Osteoblast (primary cell): Measurements from ENCODE around the gene USP2. TPM values are rescaled to one million over a fixed set of nuclear protein-coding genes. Genes with fewer than 3 reads are reported as not detected.

Source experiments
- DNase-seq: peaks from one replicate; pipeline ENCODE4 v3.0.0; 2011; ENCODE audit warnings: low spot score, mixed read lengths; ENCODE audit not compliant: insufficient read length; ENCODE audit errors: missing footprints
- H2AFZ ChIP-seq: 2 replicates; pipeline ENCODE4 v1.6.0; 2011; ENCODE audit warnings: mild to moderate bottlenecking, low read length
- H3K27ac ChIP-seq: 2 replicates; pipeline ENCODE4 v1.5.1; 2011; ENCODE audit warnings: mild to moderate bottlenecking, low read depth, low read length, moderate library complexity
- H3K27me3 ChIP-seq: 2 replicates; pipeline ENCODE4 v1.6.0; 2012; ENCODE audit warnings: mild to moderate bottlenecking, control low read depth, inconsistent platforms, low read length, moderate library complexity; ENCODE audit not compliant: insufficient read depth
- H3K36me3 ChIP-seq: 2 replicates; pipeline ENCODE4 v1.5.1; 2011; ENCODE audit warnings: mild to moderate bottlenecking, low read length, control low read depth, moderate library complexity; ENCODE audit not compliant: insufficient read depth
- H3K4me1 ChIP-seq: 2 replicates; pipeline ENCODE4 v1.5.1; 2011; ENCODE audit warnings: mild to moderate bottlenecking, low read length, control low read depth, moderate library complexity; ENCODE audit not compliant: insufficient read depth
- H3K4me2 ChIP-seq: 2 replicates; pipeline ENCODE4 v1.6.0; 2011; ENCODE audit warnings: mild to moderate bottlenecking, low read length; ENCODE audit not compliant: insufficient read depth
- H3K4me3 ChIP-seq: fragments of 200-600 bp; sonication (generic); 3 replicates; pipeline ENCODE4 v1.5.1; 2012; ENCODE audit warnings: mild to moderate bottlenecking, low read length, inconsistent platforms; ENCODE audit not compliant: insufficient read depth
- H3K79me2 ChIP-seq: 2 replicates; pipeline ENCODE4 v1.6.0; 2012; ENCODE audit warnings: mild to moderate bottlenecking, low read length, control low read depth, inconsistent platforms; ENCODE audit not compliant: insufficient read depth
- H3K9me3 ChIP-seq: 2 replicates; pipeline ENCODE4 v1.5.1; 2011; ENCODE audit warnings: low read depth, low read length, control low read depth
- H4K20me1 ChIP-seq: 2 replicates; pipeline ENCODE4 v1.6.0; 2012; ENCODE audit warnings: mild to moderate bottlenecking, low read length, control low read depth; ENCODE audit not compliant: insufficient read depth
- total RNA-seq: library from RNA; depleted of rRNA; stranded (reverse); fragments of >200 nt; gene quantifications from 2 replicates; pipeline ENCODE4 v1.2.3, GENCODE V29; 2012
- TF ChIP-seq, protein P1 (sequence below): IDR thresholded peaks from 2 replicates; pipeline ENCODE4 v1.5.1; 2011; ENCODE audit warnings: mild to moderate bottlenecking, low read depth, low read length, moderate library complexity; ENCODE audit errors: extremely low read depth

Gene USP2
- total RNA-seq, 1 donor: 0.36 TPM

DNA sequence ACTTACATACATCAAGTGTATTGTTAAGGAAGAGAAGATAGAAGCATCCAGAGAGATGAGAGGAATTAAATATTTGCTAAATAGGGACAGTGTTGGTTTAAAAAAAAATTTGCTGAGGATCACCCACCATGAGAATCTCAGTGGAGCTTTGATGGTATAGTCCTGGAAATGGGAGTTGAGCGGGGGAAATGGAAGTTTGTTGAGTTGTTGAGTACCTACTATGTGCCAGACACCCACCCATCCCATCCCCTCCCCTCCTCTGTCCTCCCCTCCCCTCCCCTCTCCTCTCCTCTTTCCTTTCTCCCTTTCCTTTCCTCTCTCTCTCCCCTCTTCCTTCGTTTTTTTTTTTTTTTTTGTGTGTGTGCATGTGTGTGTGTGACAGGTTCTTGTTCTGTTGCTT, 30.3 kb downstream of the USP2 start:
- DNase-seq: no peak
- no peaks in the 10 kb centered on the region for H4K20me1 ChIP-seq
- peaks cover 1% of the 10 kb centered on the region for H3K4me1 ChIP-seq
- no peak overlapping the region for H3K4me2 ChIP-seq
- H2AFZ ChIP-seq: no peak overlapping the region
- H3K4me3 ChIP-seq: no peak overlapping the region
- no peaks in the 10 kb centered on the region for H3K36me3 ChIP-seq
- H3K9me3 ChIP-seq: no peaks in the 10 kb centered on the region
- no peak overlapping the region for H3K27ac ChIP-seq
- H3K79me2 ChIP-seq: no peaks in the 10 kb centered on the region
- TF ChIP-seq, protein P1, sequence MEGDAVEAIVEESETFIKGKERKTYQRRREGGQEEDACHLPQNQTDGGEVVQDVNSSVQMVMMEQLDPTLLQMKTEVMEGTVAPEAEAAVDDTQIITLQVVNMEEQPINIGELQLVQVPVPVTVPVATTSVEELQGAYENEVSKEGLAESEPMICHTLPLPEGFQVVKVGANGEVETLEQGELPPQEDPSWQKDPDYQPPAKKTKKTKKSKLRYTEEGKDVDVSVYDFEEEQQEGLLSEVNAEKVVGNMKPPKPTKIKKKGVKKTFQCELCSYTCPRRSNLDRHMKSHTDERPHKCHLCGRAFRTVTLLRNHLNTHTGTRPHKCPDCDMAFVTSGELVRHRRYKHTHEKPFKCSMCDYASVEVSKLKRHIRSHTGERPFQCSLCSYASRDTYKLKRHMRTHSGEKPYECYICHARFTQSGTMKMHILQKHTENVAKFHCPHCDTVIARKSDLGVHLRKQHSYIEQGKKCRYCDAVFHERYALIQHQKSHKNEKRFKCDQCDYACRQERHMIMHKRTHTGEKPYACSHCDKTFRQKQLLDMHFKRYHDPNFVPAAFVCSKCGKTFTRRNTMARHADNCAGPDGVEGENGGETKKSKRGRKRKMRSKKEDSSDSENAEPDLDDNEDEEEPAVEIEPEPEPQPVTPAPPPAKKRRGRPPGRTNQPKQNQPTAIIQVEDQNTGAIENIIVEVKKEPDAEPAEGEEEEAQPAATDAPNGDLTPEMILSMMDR: no peak
- H3K27me3 ChIP-seq: peaks cover 18% of the 10 kb centered on the region

DNA sequence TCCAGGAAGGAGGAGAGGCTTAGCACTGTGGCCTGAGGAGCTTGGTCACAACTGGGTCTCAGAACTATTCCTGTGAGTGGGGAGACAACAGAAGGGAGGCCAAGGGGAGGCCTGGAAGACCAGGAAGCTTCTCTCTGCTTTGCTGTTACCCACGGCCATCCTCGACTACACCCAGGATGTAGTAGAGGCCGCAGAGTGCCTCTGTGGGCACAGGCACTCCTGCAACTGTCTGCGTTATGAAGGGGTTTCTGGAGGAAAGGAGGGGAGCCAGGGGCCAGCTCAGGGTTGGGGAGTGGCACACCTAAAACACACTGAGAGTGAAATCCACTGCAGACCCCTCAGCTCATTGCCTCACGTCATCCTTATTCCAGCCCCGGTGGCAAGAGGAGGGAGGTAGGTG, 31.2 kb downstream of the USP2 start:
- Histone ChIP-seq H2AFZ (no peak overlapping the region), H3K4me1 (no peaks in the 10 kb centered on the region), H4K20me1 (no peaks in the 10 kb centered on the region), H3K79me2 (no peaks in the 10 kb centered on the region), H3K4me3 (no peak overlapping the region), H3K27me3 (peaks cover 18% of the 10 kb centered on the region), H3K4me2 (no peak overlapping the region), H3K9me3 (no peaks in the 10 kb centered on the region), H3K36me3 (no peaks in the 10 kb centered on the region), H3K27ac (no peak overlapping the region)
- no peak for DNase-seq
- TF ChIP-seq, protein P1: no peak

DNA sequence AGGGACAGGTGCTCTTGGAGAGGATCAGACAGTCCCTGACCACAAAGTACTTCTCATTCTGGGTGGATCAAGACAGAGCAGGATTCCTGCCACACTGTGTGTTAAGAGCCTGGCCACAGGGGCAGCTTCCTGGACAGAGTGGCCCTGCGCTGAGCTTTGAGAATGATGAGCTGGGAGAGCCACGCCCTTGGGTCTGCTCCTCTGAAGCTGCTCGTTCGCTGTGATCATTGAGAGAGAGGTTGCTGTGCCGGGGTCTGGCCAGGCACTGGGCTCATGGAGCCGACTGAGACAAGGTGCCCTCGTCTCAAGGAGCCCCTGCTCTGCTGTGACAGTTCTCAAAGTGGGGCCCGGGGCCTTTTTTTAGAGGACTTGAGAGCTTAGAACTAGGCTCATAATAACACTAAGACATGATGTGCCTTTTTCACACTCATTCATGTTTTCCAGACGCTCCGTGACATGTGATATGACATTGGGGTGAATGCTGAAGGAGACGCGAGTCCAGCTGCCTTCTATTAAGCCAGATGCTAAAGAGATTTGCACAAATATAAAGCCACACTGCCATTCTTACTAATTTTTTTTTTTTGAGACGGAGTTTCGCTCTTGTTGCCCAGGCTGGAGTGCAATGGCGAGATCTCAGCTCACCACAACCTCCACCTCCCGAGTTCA, 33.4 kb downstream of the USP2 start:
- H3K4me3 ChIP-seq: no peak overlapping the region
- H3K4me1 ChIP-seq: no peaks in the 10 kb centered on the region
- H3K27me3 ChIP-seq: peaks cover 23% of the 10 kb centered on the region
- H3K9me3 ChIP-seq: no peaks in the 10 kb centered on the region
- no peaks in the 10 kb centered on the region for H3K79me2 ChIP-seq
- DNase-seq: no peak
- H4K20me1 ChIP-seq: no peaks in the 10 kb centered on the region
- H3K36me3 ChIP-seq: no peaks in the 10 kb centered on the region
- TF ChIP-seq, protein P1: no peak
- no peak overlapping the region for H2AFZ ChIP-seq
- H3K27ac ChIP-seq: no peak overlapping the region
- H3K4me2 ChIP-seq: no peak overlapping the region

GRCh38 chr11:119347242-119347641, 34.2 kb downstream of the USP2 start:
- no peak overlapping the region for H2AFZ ChIP-seq
- no peaks in the 10 kb centered on the region for H4K20me1 ChIP-seq
- no peaks in the 10 kb centered on the region for H3K79me2 ChIP-seq
- no peaks in the 10 kb centered on the region for H3K9me3 ChIP-seq
- H3K36me3 ChIP-seq: no peaks in the 10 kb centered on the region
- no peak overlapping the region for H3K27ac ChIP-seq
- no peak overlapping the region for H3K4me2 ChIP-seq
- H3K27me3 ChIP-seq: peaks cover 23% of the 10 kb centered on the region
- DNase-seq: peak; percentile 91
- TF ChIP-seq, protein P1: no peak
- H3K4me1 ChIP-seq: no peaks in the 10 kb centered on the region
- H3K4me3 ChIP-seq: no peak overlapping the region
